BJ (cell line): Measurements from ENCODE around the gene ALPI. TPM values are rescaled to one million over a fixed set of nuclear protein-coding genes. Genes with fewer than 3 reads are reported as not detected.

ENCODE experiments used
- CTCF ChIA-PET: fragments of 350-600 bp; formaldehyde crosslinking; extraction: SDS; loops from one replicate; lab custom pipeline; 2021; ENCODE audit warnings: antibody characterized with exemption, inconsistent platforms; lab: Yijun Ruan, JAX
- POLR2A ChIA-PET: fragments of 300-600 bp; sonication (Branson Sonifier 250); formaldehyde crosslinking; extraction: SDS; loops from one replicate; lab custom pipeline; 2021; ENCODE audit warnings: antibody characterized with exemption; lab: Charles Lee
- DNase-seq: peaks from one replicate; pipeline ENCODE4 v3.0.0-alpha.2; 2011; ENCODE audit warnings: low read depth
- H3K27me3 ChIP-seq: 2 replicates; pipeline ENCODE4 v1.6.0; 2011; ENCODE audit warnings: low read length; ENCODE audit not compliant: control insufficient read depth, insufficient read depth
- H3K36me3 ChIP-seq: 2 replicates; pipeline ENCODE4 v1.5.1; 2011; ENCODE audit warnings: low read length; ENCODE audit not compliant: control insufficient read depth, insufficient read depth
- H3K4me3 ChIP-seq: 2 replicates; pipeline ENCODE4 v1.5.1; 2011; ENCODE audit warnings: low read depth, mild to moderate bottlenecking, control low read depth, low read length
- polyA plus RNA-seq: library from polyadenylated mRNA; depleted of rRNA; stranded (reverse); fragments of >200 nt; gene quantifications from 2 replicates; pipeline ENCODE4 v1.2.3, GENCODE V29; 2011
- TF ChIP-seq, protein P1 (sequence below): IDR thresholded peaks from 2 replicates; pipeline ENCODE4 v1.5.1; 2011; ENCODE audit warnings: low read depth, mild to moderate bottlenecking, control low read depth, inconsistent platforms, low read length, moderate library complexity; ENCODE audit not compliant: insufficient read depth

ALPI gene
- polyA plus RNA-seq, 1 experiment = not detected

GRCh38 chr2:232435375-232435648 lies 20.6 kb upstream of the ALPI start:
- no peak for DNase-seq
- Histone ChIP-seq H3K27me3 (no peaks in the 10 kb centered on the region; the same call in 1 of the 2 replicates), H3K36me3 (no peaks in the 10 kb centered on the region), H3K4me3 (no peak overlapping the region)
- ChIA-PET POLR2A (no interaction called here), CTCF (interaction anchor here (1.4 to 3.1 kb wide), 5 partner anchors 87 to 143 kb away, joined by 3 to 14 read pairs (median 4); no protein-coding TSS in a partner anchor)
- TF ChIP-seq, protein P1, sequence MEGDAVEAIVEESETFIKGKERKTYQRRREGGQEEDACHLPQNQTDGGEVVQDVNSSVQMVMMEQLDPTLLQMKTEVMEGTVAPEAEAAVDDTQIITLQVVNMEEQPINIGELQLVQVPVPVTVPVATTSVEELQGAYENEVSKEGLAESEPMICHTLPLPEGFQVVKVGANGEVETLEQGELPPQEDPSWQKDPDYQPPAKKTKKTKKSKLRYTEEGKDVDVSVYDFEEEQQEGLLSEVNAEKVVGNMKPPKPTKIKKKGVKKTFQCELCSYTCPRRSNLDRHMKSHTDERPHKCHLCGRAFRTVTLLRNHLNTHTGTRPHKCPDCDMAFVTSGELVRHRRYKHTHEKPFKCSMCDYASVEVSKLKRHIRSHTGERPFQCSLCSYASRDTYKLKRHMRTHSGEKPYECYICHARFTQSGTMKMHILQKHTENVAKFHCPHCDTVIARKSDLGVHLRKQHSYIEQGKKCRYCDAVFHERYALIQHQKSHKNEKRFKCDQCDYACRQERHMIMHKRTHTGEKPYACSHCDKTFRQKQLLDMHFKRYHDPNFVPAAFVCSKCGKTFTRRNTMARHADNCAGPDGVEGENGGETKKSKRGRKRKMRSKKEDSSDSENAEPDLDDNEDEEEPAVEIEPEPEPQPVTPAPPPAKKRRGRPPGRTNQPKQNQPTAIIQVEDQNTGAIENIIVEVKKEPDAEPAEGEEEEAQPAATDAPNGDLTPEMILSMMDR = no peak

- CTCF ChIA-PET = interaction anchor here (1.4 to 3.1 kb wide), 6 partner anchors 86 to 511 kb away, joined by 3 to 14 read pairs (median 4); no protein-coding TSS in a partner anchor
- Histone ChIP-seq H3K4me3 (no peak overlapping the region), H3K27me3 (no peaks in the 10 kb centered on the region; the same call in 1 of the 2 replicates), H3K36me3 (no peaks in the 10 kb centered on the region)
- POLR2A ChIA-PET = no interaction called here
- no peak for DNase-seq
- TF ChIP-seq, protein P1 = no peak
Observed at GRCh38 chr2:232435805-232436204, 20.1 kb upstream of the ALPI start.

- ChIA-PET POLR2A (no interaction called here), CTCF (interaction anchor here (1.1 to 3.1 kb wide), 8 partner anchors 11 to 530 kb away, joined by 3 to 14 read pairs (median 4); no protein-coding TSS in a partner anchor)
- TF ChIP-seq, protein P1 = no peak
- no peak for DNase-seq
- Histone ChIP-seq H3K4me3 (no peak overlapping the region), H3K27me3 (peaks cover 1% of the 10 kb centered on the region; the same call in 1 of the 2 replicates), H3K36me3 (no peaks in the 10 kb centered on the region)
Observed at GRCh38 chr2:232436381-232437194, 19.4 kb upstream of the ALPI start.

GRCh38 chr2:232437195-232437571 lies 18.8 kb upstream of the ALPI start:
- Histone ChIP-seq H3K36me3 (no peaks in the 10 kb centered on the region), H3K27me3 (peaks cover 1% of the 10 kb centered on the region; the same call in 1 of the 2 replicates), H3K4me3 (no peak overlapping the region)
- no peak for DNase-seq
- ChIA-PET CTCF (interaction anchor here (1.1 to 3.1 kb wide), 7 partner anchors 10 to 531 kb away, joined by 3 to 14 read pairs (median 4); no protein-coding TSS in a partner anchor), POLR2A (no interaction called here)
- TF ChIP-seq, protein P1 = no peak

GRCh38 chr2:232438091-232438490 lies 17.9 kb upstream of the ALPI start:
- CTCF ChIA-PET = interaction anchor here (1.2 to 3.1 kb wide), 4 partner anchors 9 to 513 kb away, joined by 3 to 14 read pairs (median 7); no protein-coding TSS in a partner anchor
- no peak for DNase-seq

More at GRCh38 chr2:232438091-232438490, 17.9 kb upstream of the ALPI start:
- Histone ChIP-seq H3K4me3 (no peak overlapping the region), H3K27me3 (peaks cover 1% of the 10 kb centered on the region; the same call in 1 of the 2 replicates), H3K36me3 (no peaks in the 10 kb centered on the region)
- POLR2A ChIA-PET = no interaction called here
- TF ChIP-seq, protein P1 = no peak
